HG03066 (cell line): ENCODE data around the gene MYOZ2.

Experiments
- ATAC-seq: cut with Tn5 transposase; IDR thresholded peaks from one replicate; pipeline ENCODE4 v1.9.1; 2021; ENCODE audit warnings: low read depth; ENCODE audit not compliant: unreplicated experiment

Gene MYOZ2

GRCh38 chr4:119135721-119136121 is at the start of gene MYOZ2:
Gene MYOZ2, plus strand, starts transcription at chr4:119135832. Its CDS starts 694 bp downstream, at chr4:119136526.
- ATAC-seq: no peak

- no peak for ATAC-seq
These were observed 48.5 kb upstream of the MYOZ2 start for GRCh38 chr4:119087121-119087520.

GRCh38 chr4:119087656-119088055 is 48.0 kb upstream of the MYOZ2 start:
- no peak for ATAC-seq

- ATAC-seq: no peak
These were observed 42.4 kb upstream of the MYOZ2 start for GRCh38 chr4:119093042-119093827.

GRCh38 chr4:119097282-119097900 is 38.2 kb upstream of the MYOZ2 start:
- no peak for ATAC-seq

- no peak for ATAC-seq
These were observed 37.3 kb upstream of the MYOZ2 start for GRCh38 chr4:119098306-119098705.

GRCh38 chr4:119099227-119099810 is 36.3 kb upstream of the MYOZ2 start:
- ATAC-seq: no peak

GRCh38 chr4:119100655-119101054 is 35.0 kb upstream of the MYOZ2 start:
- ATAC-seq: no peak

- no peak for ATAC-seq
These were observed 32.4 kb upstream of the MYOZ2 start for GRCh38 chr4:119103263-119103662.

- no peak for ATAC-seq
These were observed 30.9 kb upstream of the MYOZ2 start for GRCh38 chr4:119104644-119105273.

GRCh38 chr4:119105605-119106004 is 30.0 kb upstream of the MYOZ2 start:
- no peak for ATAC-seq

GRCh38 chr4:119106036-119107000 is 29.3 kb upstream of the MYOZ2 start:
- no peak for ATAC-seq

GRCh38 chr4:119110121-119110520 is 25.5 kb upstream of the MYOZ2 start:
- ATAC-seq: no peak

- ATAC-seq: no peak
These were observed 24.3 kb upstream of the MYOZ2 start for GRCh38 chr4:119111296-119111695.

- no peak for ATAC-seq
These were observed 22.5 kb upstream of the MYOZ2 start for GRCh38 chr4:119113033-119113655.

- no peak for ATAC-seq
These were observed 19.6 kb upstream of the MYOZ2 start for GRCh38 chr4:119116021-119116420.

- no peak for ATAC-seq
These were observed 18.4 kb upstream of the MYOZ2 start for GRCh38 chr4:119116925-119117900.

- ATAC-seq: no peak
These were observed 17.2 kb upstream of the MYOZ2 start for GRCh38 chr4:119118397-119118796.

GRCh38 chr4:119124352-119124751 is 11.3 kb upstream of the MYOZ2 start:
- ATAC-seq: no peak
